ENCODE results near the gene PTPRZ1.

- no peak for TF ChIP-seq EZH2 (IDR thresholded peaks at IDR 0.05; ENCODE audit: borderline replicate concordance, insufficient read depth, low read depth, low read length, poor library complexity, severe bottlenecking)
- TF ChIP-seq CTCF (IDR thresholded peaks at IDR 0.05) = no peak
Measured at GRCh38 chr7:122018032-122018431, 145.1 kb downstream of the PTPRZ1 start.

Measured in B cell (primary cell).